Endothelial cell (in vitro differentiated cells): ENCODE measurements around the gene EI24. TPM values are rescaled to one million over a fixed set of nuclear protein-coding genes. Genes with fewer than 3 reads are reported as not detected.

Experiments used
- DNase-seq: peaks from one replicate; pipeline ENCODE4 v3.0.0; 2021; ENCODE audit warnings: low spot score
- H3K27ac Mint-ChIP-seq: one replicate; pipeline ENCODE4 v1.8.0; 2021; ENCODE audit warnings: mixed read lengths, inconsistent platforms; ENCODE audit not compliant: unreplicated experiment
- H3K27me3 Mint-ChIP-seq: one replicate; pipeline ENCODE4 v1.8.0; 2021; ENCODE audit warnings: mild to moderate bottlenecking, moderate library complexity, mixed read lengths, inconsistent platforms; ENCODE audit not compliant: unreplicated experiment
- H3K36me3 Mint-ChIP-seq: one replicate; pipeline ENCODE4 v1.8.0; 2021; ENCODE audit warnings: mild to moderate bottlenecking, low read depth, mixed read lengths, inconsistent platforms; ENCODE audit not compliant: unreplicated experiment
- H3K4me1 Mint-ChIP-seq: one replicate; pipeline ENCODE4 v1.8.0; 2021; ENCODE audit warnings: mild to moderate bottlenecking, mixed read lengths, inconsistent platforms; ENCODE audit not compliant: unreplicated experiment
- H3K4me3 Mint-ChIP-seq: one replicate; pipeline ENCODE4 v1.8.0; 2021; ENCODE audit warnings: mild to moderate bottlenecking, mixed read lengths, inconsistent platforms; ENCODE audit not compliant: unreplicated experiment
- H3K9me3 Mint-ChIP-seq: one replicate; pipeline ENCODE4 v1.8.0; 2021; ENCODE audit warnings: mixed read lengths, inconsistent platforms; ENCODE audit not compliant: unreplicated experiment
- total RNA-seq: library from RNA; stranded (reverse); fragmentation: NEBNext Ultra II Directional; extraction: Animal tissue kit (Norgen Biotek cat#: 25700); gene quantifications from one replicate; pipeline ENCODE4 v1.2.1, GENCODE V29; 2021; ENCODE audit not compliant: unreplicated experiment
- TF ChIP-seq, protein P1 (sequence below): fragments of 200-600 bp; sonication (generic); IDR thresholded peaks from one replicate; pipeline ENCODE4 v1.5.0; 2021; ENCODE audit warnings: antibody characterized with exemption; ENCODE audit not compliant: unreplicated experiment

EI24 gene
- total RNA-seq, 1 donor from 2014 or later: 134 TPM

DNA sequence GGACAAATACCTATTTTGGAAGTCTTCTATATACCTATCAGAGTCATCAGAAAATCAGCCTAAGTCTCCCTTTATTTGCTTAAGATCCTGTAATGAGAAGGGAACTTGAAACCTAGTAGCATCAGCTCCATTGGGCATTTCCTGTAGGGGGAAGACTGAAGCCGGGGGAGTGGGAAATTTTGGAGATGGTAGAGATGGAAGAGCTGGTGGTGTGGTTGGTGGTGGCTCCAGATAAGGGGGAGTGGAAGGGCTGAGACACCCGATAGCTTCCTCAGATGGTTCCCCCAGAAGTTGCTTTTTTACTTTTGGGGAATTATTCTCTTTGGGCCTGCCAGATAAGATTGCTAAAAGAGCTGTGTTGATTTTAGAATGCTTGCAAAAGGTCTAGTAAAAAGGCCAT is 16.4 kb upstream of the EI24 start:
- TF ChIP-seq, protein P1, sequence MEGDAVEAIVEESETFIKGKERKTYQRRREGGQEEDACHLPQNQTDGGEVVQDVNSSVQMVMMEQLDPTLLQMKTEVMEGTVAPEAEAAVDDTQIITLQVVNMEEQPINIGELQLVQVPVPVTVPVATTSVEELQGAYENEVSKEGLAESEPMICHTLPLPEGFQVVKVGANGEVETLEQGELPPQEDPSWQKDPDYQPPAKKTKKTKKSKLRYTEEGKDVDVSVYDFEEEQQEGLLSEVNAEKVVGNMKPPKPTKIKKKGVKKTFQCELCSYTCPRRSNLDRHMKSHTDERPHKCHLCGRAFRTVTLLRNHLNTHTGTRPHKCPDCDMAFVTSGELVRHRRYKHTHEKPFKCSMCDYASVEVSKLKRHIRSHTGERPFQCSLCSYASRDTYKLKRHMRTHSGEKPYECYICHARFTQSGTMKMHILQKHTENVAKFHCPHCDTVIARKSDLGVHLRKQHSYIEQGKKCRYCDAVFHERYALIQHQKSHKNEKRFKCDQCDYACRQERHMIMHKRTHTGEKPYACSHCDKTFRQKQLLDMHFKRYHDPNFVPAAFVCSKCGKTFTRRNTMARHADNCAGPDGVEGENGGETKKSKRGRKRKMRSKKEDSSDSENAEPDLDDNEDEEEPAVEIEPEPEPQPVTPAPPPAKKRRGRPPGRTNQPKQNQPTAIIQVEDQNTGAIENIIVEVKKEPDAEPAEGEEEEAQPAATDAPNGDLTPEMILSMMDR: no peak
- DNase-seq: no peak
- Mint-ChIP-seq H3K36me3 (peaks cover 24% of the 10 kb centered on the region), H3K27me3 (peaks cover 2% of the 10 kb centered on the region), H3K4me3 (peak overlapping the region; percentile 65), H3K27ac (no peak overlapping the region), H3K4me1 (no peaks in the 10 kb centered on the region), H3K9me3 (peaks cover 19% of the 10 kb centered on the region)

DNA sequence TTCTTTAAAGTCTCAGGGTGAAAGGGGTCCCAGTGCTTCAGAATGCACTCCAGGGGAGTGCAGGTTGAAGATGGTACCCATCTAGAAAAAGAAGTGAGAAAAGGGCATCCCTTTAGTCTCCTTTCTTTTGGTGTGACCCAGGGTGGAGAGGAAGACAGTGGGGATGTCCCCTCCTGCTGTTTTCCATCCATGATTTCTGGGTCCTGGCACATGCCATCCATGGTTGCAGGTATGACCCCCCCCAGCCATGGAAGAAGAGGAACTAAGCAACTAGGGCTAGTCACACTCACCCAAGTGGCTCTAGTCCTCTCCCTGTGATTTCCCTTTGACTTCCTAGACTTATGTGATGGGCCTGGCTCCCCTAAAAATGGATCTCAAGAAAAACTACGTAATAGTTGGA is 15.9 kb upstream of the EI24 start:
- DNase-seq: no peak
- H3K27me3 Mint-ChIP-seq: peaks cover 2% of the 10 kb centered on the region
- H3K4me1 Mint-ChIP-seq: no peaks in the 10 kb centered on the region
- no peak overlapping the region for H3K27ac Mint-ChIP-seq
- H3K4me3 Mint-ChIP-seq: no peak overlapping the region
- H3K9me3 Mint-ChIP-seq: peaks cover 19% of the 10 kb centered on the region
- peaks cover 24% of the 10 kb centered on the region for H3K36me3 Mint-ChIP-seq
- TF ChIP-seq, protein P1: no peak

DNA sequence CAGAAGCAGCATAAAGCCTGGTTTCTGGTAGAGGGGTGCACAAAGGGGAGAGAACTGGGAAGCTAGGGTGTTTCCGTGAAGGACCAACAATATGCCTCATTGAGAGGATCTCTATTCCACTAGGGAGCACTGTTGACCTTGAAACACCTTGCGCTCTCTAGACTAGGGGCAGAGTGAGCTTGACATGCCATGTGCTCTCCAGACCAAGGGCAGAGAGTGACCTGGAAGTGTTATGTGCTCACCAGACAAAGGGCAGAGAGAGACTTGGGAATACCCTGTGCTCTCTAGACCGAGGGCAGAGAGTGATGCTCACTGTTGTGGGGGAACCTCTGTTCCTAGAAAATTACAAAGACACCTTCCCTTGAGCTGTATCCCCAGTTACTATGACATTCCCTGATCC is 15.2 kb upstream of the EI24 start:
- peaks cover 2% of the 10 kb centered on the region for H3K27me3 Mint-ChIP-seq
- H3K4me3 Mint-ChIP-seq: no peak overlapping the region
- no peak overlapping the region for H3K27ac Mint-ChIP-seq
- TF ChIP-seq, protein P1: no peak
- peaks cover 19% of the 10 kb centered on the region for H3K9me3 Mint-ChIP-seq
- DNase-seq: no peak
- no peaks in the 10 kb centered on the region for H3K4me1 Mint-ChIP-seq
- H3K36me3 Mint-ChIP-seq: peaks cover 24% of the 10 kb centered on the region

DNA sequence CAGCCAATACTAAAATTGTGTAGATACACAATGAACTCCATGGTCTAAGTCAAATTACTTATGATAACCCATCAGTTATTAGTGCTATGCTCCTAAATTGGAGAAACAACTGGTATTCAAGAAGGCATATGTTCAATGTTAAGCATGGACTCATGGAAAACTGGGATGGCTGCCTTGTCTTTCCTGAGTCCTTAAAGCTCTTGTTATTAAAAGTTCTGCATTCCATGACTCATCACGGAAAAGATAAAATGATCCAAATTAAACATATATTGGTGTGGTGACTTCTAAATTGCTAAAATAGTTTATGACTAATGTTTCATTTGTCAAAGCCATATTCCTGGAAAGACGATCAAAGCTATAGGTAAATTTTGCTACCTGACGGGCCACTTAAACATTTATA is 9.4 kb upstream of the EI24 start:
- H3K27me3 Mint-ChIP-seq: no peaks in the 10 kb centered on the region

DNA sequence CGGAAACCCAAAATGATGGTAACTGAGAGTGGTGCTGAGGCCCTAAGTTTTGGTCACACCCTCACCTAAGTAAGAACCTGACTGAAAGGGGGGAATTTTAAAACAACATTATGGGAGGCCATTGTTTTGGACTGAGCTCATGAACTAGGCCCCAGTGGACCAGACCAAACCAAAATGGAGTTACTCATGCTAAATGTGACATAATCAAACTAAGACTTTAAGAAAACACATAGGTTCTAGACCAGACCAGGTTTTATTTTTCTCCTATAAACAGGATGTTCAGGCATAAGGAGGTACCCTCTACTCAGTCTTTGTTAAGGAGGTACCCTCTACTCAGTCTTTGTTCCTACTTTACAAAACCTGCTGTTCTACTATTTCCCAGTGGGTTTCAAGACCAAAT is 7.4 kb upstream of the EI24 start:
- TF ChIP-seq, protein P1: no peak
- H3K4me1 Mint-ChIP-seq: no peaks in the 10 kb centered on the region
- H3K27ac Mint-ChIP-seq: no peak overlapping the region
- DNase-seq: no peak
- H3K9me3 Mint-ChIP-seq: no peaks in the 10 kb centered on the region
- no peaks in the 10 kb centered on the region for H3K36me3 Mint-ChIP-seq
- no peaks in the 10 kb centered on the region for H3K27me3 Mint-ChIP-seq
- no peak overlapping the region for H3K4me3 Mint-ChIP-seq

More for the DNA sequence above, 9.4 kb upstream of the EI24 start:
- DNase-seq: no peak
- TF ChIP-seq, protein P1: no peak
- Mint-ChIP-seq H3K4me1 (no peaks in the 10 kb centered on the region), H3K27ac (no peak overlapping the region), H3K4me3 (no peak overlapping the region), H3K36me3 (peaks cover 4% of the 10 kb centered on the region), H3K9me3 (peaks cover 4% of the 10 kb centered on the region)
